HG03432 (cell line): ENCODE data around the gene THAP10.
"Not testable (repeated sequence)": the region's sequence is repeated elsewhere in the genome, so short reads cannot be mapped to it uniquely, and the experiment has no call there.

ENCODE experiments used
- ATAC-seq: cut with Tn5 transposase; IDR thresholded peaks from one replicate; pipeline ENCODE4 v1.9.1; 2021; ENCODE audit warnings: mild to moderate bottlenecking, moderate library complexity; ENCODE audit not compliant: unreplicated experiment

Gene THAP10

DNA sequence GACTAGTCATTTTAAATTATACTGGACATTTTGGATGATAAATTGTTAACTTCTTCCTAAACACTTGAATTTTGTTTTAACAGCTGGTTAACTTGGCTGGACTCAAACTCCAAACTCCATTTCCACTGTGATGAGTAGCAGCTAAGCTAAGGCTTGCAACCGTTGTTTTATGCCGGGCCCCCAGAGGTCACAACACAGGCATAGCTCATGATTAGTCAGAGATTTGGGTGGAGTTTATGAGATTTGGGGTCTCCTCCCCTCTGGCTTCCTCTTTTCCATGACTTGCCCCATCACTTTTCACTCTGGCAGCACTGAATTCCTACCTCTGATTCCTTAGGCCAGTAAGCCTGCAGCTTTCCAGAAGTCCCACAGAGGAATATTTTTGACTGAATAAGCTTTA is 12.8 kb downstream of the THAP10 start:
- no peak for ATAC-seq

DNA sequence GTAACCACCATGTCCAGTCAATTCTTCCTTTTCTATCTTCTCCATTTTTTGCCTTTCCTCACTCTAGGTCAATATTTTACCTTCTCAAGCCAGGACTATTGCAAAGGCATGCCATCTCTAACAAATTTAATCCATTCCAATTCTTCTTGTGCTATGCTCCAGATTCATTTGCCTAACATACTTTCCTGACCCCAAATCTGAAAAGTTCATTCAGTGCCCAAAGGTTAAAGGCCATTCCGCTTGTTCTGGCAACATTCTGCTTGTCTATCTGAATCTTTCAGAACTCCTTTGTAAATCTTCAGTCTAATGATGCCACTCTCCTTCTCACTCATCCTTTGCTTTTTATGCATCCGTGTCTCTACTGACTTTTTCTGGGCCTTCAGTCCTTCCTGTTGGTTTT is 15.6 kb downstream of the THAP10 start:
- ATAC-seq, result no peak

DNA sequence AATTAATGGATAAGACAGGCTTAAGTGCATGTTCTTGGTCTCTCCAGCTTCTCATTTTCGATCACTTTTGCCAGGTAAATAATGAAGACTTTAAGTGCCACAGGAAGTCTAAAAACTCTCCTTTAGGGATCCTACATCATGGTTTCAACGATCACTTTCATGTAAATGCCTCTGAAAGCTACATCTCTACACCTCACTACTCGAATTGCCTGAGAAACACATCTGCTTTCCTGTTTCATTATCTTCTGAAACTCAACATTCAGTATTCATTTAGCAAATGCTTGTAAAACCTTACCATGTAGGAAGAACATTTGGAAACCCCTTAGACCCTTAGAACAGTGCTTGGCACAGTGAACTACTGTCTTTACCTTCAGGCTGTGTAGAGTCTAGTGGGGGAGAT is 16.2 kb downstream of the THAP10 start:
- ATAC-seq, result no peak

DNA sequence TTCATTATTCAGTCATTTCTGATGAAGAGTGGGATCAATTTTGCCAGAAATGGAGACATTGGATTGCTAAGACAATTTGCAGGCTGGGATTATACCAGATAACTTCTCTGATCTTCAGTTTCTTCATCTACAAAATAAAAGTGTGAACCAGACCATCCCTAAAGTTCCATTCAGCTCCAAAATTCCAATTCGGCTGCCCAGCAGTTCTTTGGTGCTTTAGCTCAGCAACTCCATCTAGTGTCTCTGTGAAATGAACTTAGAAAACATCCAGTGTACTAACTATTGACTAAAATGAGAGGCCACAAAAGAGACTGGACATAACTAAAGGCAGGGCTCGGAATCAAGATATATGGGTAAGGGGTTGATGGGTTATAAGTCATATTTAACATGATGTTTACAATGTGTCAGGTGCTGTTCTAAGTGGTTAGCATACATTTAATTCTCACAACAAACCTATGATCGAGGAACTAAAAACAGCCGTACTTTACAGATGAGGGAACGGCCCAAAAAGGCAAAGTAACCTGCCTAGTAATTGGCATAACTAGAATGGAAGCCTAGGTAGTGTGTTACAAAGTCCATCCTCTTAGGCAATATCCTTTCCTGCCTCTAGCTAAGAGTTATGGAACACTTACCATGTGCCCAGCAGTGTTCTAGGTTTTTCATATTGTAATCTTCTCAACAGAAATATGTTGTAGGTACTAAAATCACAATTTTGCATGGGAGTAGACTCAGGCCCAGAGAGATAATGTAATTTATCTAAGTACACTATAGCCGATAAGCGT is 17.0 kb downstream of the THAP10 start:
- ATAC-seq, result no peak

DNA sequence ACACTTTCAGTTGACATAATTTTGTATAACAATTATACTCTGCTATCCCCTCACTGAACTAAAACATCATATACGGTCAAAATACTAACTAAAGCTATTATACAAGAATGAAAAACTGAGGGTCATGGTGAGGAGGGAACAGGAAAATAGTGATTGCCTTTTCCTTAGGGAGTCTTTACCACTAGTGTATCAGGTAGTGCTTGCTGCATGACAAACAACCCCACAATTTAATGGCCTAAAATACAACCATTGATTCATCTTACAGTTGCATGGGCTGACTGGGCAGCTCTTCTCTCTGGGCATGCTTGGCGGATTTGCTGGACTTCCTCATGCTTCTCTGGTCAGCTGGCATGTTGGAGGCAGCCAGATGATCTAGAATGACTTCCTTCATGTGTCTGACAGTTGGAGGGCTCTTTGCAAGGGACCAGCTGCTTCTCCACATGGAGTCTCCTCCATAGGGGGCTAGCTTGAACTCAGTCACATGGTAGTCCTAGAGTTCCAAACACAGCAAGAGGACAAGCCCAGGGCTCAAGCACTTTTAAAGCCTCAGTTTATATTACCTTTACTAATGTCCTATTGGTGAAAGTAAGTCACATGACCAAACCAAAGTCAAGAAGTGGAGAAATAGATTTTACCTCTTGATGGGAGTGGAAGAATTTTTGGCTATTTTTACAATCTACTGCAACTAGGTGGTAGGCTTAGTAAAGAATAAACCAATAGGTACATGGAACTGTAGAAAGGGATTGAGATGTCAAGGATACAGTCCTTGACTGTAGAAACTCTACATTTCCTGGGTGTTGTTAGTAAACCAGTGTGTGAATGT is 18.8 kb downstream of the THAP10 start:
- ATAC-seq, result no peak

DNA sequence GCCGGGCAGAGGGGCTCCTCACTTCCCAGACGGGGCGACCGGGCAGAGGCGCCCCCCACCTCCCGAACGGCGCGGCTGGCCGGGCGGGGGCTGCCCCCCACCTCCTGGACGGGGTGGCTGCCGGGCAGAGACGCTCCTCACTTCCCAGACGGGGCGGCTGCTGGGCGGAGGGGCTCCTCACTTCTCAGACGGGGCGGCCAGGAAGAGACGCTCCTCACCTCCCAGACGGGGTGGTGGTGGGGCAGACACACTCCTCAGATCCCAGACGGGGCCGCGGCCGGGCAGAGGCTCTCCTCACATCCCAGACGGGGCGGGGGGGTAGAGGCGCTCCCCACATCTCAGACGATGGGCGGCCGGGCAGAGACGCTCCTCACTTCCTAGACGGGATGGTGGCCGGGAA is 20.7 kb downstream of the THAP10 start:
- ATAC-seq, result not testable (repeated sequence)

DNA sequence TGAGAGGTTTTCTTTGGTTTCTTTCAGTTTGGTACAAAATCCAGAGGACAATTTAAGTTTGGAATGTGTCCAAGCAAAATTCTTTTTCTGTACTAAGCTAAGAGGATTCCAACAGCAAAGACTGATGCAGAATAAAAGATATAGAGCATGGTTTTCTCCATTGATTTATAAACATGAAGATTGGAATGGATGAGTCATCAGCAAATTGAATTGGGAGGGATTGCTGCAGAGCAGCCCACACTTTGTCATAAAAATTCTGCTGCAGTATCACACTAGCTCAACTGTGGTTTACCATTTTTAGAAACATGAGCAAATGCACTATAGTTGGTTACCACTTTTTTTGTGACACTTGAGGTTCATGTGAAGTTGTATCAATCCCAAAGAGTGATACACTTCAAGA is 22.2 kb downstream of the THAP10 start:
- ATAC-seq, result no peak

DNA sequence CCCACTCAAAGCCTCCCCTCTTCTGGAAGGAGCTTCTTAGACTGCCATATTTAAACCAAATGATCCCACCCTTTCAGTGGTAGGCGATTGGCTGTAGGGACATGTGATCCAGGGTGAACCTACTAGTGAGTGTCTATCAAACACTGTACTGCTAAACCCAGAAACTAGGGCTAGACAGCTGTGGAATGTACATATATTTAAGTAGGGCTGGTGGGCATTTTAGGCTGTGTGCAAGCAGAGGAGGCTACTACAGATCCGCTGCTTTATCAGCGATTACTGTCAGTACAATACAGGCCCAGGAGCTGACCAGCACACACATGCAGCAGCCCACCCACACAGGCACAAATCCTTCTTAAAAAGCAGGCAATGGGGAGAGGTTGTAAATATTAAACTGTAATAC is 22.9 kb downstream of the THAP10 start:
- ATAC-seq, result no peak

DNA sequence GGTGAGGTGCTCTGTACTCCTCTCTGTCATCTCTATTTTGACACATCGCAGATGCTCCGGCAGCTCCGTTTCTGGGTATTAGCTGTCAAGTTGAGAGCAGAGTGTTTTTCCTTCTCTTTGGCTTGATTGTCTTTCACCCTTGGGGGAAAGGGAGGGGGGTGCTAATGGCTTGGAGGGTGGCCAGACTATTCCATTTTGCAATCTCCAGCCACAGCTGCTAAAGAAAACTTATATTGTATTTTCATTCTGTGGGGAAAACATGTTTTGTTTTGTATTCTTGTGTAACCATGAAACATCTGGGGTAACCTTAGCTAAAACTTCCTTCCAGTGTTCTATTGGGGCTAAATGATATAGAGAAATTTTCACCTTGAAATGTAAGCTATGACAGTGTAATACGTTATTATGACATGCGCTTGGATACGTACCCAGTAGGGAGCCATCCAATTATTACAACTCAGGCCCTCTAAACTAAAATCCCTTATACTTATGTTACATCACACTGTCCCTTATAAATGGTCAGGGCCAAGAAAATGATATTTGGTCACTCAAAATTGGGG is 24.2 kb downstream of the THAP10 start:
- ATAC-seq, result no peak

DNA sequence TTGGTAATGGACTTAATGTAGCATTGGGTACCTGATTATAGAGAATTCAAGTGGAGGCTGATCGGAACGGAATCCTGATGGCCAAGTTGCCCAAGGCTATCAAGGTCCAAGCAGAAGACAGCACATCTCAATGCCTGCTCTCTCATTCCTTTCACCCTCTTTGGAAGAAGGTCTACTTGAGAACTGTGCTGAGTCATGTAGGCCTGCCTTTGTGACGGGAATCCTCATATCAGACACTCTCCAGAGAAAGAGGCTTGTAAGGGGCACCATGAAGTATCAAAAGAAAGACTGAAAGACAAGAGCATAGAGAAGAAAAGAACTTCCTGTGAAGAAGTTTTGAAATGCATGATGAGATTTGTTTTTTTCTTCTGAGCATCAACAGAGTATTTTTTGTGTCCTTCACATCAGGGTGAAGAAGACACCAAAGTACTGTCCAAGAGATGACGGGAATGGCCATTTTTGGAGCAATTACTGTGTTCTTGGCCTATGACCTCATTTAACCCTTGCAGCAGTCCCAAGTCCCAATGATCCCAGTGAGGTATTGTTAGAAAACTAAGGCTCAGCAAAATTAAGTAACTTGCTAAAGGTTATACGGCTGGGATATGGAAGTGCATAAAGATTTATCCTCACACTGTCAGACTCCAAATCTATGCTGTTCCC is 25.1 kb downstream of the THAP10 start:
- ATAC-seq, result no peak

DNA sequence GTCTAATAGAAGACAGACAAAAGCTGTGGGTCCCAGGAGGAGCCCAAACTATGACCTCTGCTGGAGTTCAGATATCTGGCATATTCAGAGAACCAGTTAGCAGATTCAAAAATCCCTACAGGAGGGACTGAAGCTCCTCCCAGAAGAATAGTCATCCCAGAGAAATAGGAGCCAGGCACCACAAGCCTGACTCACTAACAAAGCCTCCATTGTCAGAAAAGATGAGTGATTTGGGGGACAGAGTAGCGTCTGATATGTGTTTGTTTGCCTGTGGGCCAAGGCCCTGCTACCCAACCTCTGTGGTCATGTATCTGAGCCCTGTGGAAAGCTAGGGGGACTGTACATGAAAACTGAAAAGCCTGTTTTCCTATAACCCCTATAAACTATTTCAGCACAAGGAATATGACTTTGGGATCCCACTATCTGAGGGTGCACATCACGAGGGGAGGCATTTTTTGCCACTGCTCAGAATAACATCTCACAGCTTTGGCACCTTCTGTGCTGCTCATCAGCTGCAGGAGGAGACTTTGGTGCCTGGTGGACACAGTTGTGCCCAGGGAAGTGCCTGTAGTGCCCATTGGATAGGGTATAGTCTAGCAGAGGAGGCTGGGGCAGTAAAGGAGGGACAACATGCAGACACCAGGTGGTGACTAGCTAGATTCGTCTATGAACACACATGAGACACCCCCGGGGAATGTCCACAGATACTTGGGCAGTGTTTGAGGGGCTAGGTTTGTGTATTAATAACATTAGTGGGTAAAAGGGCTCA is 28.6 kb downstream of the THAP10 start:
- no peak for ATAC-seq

DNA sequence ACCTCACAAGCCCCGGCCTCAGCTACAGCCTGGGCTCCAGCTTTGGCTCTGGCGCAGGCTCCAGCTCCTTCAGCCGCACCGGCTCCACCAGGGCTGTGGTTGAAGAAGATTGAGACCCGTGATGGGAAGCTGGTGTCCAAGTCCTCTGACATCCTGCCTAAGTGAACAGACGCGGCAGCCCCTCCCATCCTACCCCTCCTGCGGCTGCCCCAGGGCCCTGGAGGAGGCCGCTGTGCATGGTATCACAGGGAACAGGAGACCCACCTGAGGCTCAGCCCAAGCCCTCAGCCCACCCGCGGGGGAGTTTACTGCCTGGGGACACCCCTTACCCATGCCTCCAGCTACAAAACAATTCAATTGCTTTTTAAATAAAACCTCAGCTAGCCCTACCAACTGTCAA is 32.2 kb downstream of the THAP10 start:
- ATAC-seq, result no peak

DNA sequence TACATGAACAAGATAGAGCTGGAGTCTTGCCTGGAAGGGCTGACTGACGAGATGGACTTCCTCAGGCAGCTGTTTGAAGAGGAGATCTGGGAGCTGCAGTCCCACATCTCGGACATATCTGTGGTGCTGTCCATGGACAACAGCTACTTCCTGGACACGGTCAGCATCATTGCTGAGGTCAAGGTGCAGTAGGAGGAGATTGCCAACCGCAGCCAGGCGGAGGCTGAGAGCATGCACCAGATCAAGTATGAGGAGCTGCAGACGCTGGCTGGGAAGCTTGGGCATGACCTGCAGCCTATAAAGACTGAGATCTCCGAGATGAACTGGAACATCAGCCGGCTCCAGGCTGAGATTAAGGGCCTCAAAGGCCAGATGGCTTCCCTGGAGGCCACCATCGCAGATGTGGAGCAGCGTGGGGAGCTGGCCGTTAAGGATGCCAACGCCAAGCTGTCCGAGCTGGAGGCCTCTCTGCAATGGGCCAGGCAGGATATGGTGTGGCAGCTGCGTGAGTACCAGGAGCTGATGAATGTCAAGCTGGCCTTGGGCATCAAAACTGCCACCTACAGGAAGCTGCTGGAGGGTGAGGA is 32.8 kb downstream of the THAP10 start:
- no peak for ATAC-seq

DNA sequence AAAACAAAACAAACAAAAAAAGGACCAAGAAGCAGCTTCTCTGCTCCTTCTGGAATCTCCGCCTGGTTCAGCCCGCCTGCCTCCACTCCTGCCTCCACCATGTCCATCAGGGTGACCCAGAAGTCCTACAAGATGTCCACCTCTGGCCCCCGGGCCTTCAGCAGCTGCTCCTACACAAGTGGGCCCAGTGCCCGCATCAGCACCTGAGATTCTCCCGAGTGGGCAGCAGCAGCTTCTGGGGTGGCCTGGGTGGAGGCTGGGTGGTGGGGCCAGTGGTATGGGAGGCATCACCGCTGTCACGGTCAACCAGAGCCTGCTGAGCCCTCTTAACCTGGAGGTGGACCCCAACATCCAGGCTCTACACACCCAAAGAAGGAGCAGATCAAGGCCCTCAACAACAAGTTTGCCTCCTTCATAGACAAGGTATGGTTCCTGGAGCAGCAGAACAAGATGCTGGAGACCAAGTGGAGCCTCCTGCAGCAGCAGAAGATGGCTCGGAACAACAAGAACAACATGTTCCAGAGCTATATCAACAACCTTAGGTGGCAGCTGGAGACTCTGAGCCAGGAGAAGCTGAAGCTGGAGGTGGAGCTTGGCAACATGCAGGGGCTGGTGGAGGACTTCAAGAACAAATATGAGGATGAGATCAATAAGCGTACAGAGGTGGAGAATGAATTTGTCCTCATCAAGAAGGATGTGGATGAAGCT is 33.5 kb downstream of the THAP10 start:
- not testable (repeated sequence) for ATAC-seq

DNA sequence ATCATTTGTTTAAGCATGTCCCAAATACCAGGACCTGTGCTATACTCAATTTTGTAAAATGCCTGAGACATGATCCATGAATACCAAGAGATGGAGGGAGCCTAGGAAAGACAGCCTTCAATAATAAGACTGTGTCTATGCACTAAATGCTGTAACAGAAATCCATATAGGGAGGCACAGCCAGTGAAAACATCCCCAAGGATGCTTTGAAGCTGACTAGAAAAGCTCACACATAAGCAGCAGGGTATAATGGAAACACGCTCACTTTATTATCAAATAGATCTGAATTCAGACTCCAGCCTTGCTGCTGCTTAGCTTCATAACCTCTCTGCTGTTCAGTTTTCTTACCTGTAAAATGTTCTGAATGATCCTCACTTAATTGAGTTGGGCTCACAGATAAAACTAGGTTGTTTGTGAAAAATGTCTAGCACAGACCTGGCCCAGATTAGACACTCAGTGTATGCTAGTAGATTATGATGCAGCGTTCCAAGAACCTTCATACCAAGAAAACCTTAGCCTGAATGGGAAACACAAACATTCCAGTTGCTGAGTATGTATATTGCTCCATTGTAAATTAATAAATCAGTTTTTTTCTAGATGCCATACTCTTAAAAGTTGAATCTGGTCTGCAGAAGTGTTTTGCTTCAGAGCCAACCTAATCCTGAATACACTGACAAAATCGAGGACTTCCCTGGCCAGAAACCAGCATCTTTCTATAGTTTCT is 34.5 kb downstream of the THAP10 start:
- no peak for ATAC-seq

DNA sequence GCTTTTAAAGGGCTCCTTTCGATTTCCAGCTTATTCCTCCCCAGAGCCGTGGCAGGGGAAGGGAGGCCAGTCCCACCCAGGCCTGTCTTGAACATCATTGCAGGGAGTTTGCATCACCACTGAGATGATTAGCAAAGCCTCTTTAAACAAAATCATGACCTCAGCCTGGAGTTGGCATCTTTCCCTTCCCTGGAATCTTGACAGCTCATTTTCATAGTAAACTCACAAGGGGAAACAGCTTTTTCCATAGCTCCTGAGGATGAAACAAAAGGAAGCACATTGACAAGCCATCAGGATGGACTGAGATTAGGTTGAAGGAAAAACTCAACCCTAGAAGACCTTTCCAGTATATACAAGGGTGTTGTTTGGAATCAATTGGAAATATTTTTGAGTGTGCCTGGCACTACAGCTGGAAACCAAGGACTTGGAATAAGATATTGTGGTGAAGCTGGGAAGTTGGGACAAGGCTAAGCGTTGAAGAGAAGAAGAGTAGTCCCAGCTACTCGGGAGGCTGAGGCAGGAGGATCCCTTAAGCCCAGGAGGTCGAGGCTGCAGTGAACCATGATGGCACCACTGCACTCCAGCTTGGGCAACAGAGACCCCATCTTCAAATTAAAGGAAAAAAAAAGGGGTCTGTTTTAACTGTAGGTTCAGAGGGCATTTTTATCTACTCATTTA is 35.2 kb downstream of the THAP10 start:
- no peak for ATAC-seq

DNA sequence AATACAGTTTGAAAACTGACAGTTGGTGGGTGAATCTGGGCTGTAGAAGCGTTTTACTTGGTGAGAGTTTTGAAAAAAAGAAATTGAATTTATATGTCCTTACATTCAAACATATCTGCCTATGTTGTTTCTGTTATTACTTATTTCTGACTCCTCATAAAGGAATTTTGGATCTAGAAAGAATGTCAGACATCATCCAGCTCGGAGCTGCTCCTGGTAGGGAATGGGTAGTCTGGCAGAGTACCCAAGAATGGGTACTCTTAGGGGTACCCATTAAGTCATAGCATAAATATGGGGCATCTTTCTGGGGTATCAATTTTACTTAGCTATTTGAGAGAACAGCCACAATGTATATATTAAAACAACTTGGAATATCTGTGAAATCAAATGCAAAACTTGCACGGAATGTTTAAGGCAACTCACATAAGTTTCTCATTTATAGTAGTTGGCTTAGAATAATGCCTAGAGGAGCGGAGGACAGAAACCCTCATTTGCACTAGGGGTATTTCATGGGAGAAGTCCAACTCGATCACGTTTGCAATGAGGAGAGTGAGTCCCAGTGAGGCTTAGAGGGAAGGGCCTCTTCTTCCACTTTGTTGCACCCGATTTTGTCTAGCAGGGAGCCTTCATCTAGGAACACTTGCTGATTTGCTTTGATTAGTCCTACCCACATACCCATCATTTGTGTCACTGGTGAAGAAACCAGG is 35.9 kb downstream of the THAP10 start:
- ATAC-seq, result no peak

DNA sequence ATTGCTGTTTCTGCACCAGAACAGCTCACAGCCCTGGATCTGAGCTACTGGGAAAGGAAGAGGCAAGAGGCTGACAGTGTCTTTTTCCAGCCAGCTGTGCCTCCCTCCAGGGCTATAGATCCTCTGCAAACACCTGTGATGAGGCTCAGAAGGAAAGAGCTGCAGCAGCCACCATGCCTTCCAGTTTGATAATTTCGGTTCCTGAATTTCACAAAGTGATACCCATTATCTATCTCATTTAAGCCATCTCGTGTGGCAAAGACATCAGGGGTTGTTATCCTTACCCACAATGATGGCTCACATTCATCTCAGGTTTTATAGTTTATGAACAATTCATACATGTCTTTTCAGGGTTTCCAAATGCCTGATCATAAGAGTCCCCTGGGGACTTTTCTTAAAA is 36.5 kb downstream of the THAP10 start:
- ATAC-seq, result no peak
